Hepatocyte (in vitro differentiated cells): ENCODE results near the gene TCN1. TPM values are rescaled to one million over a fixed set of nuclear protein-coding genes. Genes with fewer than 3 reads are reported as not detected.

Experiments used
- DNase-seq: peaks from one replicate; pipeline ENCODE4 v3.0.0-alpha.2; 2016; ENCODE audit warnings: low spot score
- H2AFZ ChIP-seq: fragments of 200-600 bp; sonication (generic); 2 replicates; pipeline ENCODE4 v1.6.0; 2016; ENCODE audit warnings: antibody characterized with exemption, mild to moderate bottlenecking
- H3K27ac ChIP-seq: fragments of 200-600 bp; sonication (generic); 2 replicates; pipeline ENCODE4 v1.5.1; 2016; ENCODE audit warnings: mild to moderate bottlenecking
- H3K27me3 ChIP-seq: fragments of 200-600 bp; sonication (generic); 2 replicates; pipeline ENCODE4 v1.6.1; 2016
- H3K36me3 ChIP-seq: fragments of 200-600 bp; sonication (generic); replicated peaks from 2 replicates; pipeline ENCODE4 v1.5.1; 2016; ENCODE audit warnings: low read depth; ENCODE audit not compliant: insufficient read depth
- H3K4me1 ChIP-seq: fragments of 200-600 bp; sonication (generic); 2 replicates; pipeline ENCODE4 v1.5.1; 2016; ENCODE audit warnings: mild to moderate bottlenecking, moderate library complexity; ENCODE audit not compliant: insufficient read depth
- H3K4me2 ChIP-seq: fragments of 200-600 bp; sonication (generic); 2 replicates; pipeline ENCODE4 v1.6.0; 2016
- H3K4me3 ChIP-seq: fragments of 200-600 bp; sonication (generic); 2 replicates; pipeline ENCODE4 v1.5.1; 2016; ENCODE audit warnings: mild to moderate bottlenecking
- H3K79me2 ChIP-seq: fragments of 200-600 bp; sonication (generic); 2 replicates; pipeline ENCODE4 v1.6.0; 2017; ENCODE audit warnings: mild to moderate bottlenecking
- H3K9me2 ChIP-seq: fragments of 200-600 bp; sonication (generic); replicated peaks from 2 replicates; pipeline ENCODE4 v1.6.0; 2017; ENCODE audit warnings: mild to moderate bottlenecking; ENCODE audit not compliant: insufficient read depth
- H3K9me3 ChIP-seq: fragments of 200-600 bp; sonication (generic); 2 replicates; pipeline ENCODE4 v1.5.1; 2016; ENCODE audit warnings: low read depth, mild to moderate bottlenecking
- H4K20me1 ChIP-seq: fragments of 200-600 bp; sonication (generic); 2 replicates; pipeline ENCODE4 v1.6.0; 2016; ENCODE audit warnings: mild to moderate bottlenecking; ENCODE audit not compliant: insufficient read depth, poor library complexity, severe bottlenecking
- CTCF ChIP-seq: fragments of 200-600 bp; sonication (generic); IDR thresholded peaks from 2 replicates; pipeline ENCODE4 v1.5.1; 2016; ENCODE audit warnings: antibody characterized with exemption, mild to moderate bottlenecking; ENCODE audit not compliant: poor library complexity
- EZH2 ChIP-seq: fragments of 200-600 bp; sonication (generic); IDR thresholded peaks from 2 replicates; pipeline ENCODE4 v1.6.1; 2016; ENCODE audit warnings: antibody characterized with exemption, mild to moderate bottlenecking, borderline replicate concordance
- EZH2phosphoT487 ChIP-seq: fragments of 200-600 bp; sonication (generic); IDR thresholded peaks from one replicate; pipeline ENCODE4 v1.6.1; 2018; ENCODE audit warnings: antibody characterized with exemption, mild to moderate bottlenecking, low read depth, moderate library complexity; ENCODE audit not compliant: unreplicated experiment, severe bottlenecking
- WGBS: methylation state at CpG from one replicate; pipeline ENCODE4 v1.1.6; 2016; ENCODE audit warnings: low lambda C conversion rate; ENCODE audit errors: missing lambda C conversion rate; 5-methylcytosine and 5-hydroxymethylcytosine counted together
- polyA plus RNA-seq: library from polyadenylated mRNA; unstranded; fragments of >200 nt; fragmentation: Nextera tagmentation; extraction: Ambion mirVana; gene quantifications from 2 replicates; pipeline ENCODE4 v1.2.1, GENCODE V29; 2016
- total RNA-seq: library from RNA; depleted of rRNA; stranded (reverse); fragments of >200 nt; gene quantifications from 2 replicates; pipeline ENCODE4 v1.2.3, GENCODE V29; 2014

TCN1 gene
- total and polyA plus RNA-seq, 2 experiments from 2014 or later = 28.2 to 35.6 TPM

DNA sequence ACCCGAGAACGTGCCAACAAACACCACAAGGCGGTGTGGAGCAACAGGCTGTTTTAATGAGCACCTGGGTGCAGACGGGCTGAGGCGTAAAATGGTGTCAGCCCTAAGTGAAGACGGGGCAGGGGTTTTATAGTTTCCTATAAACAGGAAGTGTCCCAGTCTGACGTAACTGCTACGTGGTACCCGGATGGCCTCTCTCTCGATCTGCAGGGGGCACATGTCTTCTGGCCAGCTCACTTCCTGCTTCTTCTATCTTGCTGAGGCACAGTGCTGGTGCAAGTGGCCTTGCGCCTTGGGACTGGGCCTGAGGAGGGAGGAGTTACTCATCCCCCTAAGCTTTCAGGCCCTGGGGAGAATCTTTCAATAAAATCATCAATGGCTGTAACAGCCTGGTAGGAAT, 33.2 kb upstream of the TCN1 start:
- H3K4me2 ChIP-seq = no peak overlapping the region
- DNase-seq = no peak
- H4K20me1 ChIP-seq = no peaks in the 10 kb centered on the region
- H3K9me3 ChIP-seq = no peaks in the 10 kb centered on the region
- no peaks in the 10 kb centered on the region for H3K79me2 ChIP-seq
- no peak for TF ChIP-seq EZH2phosphoT487
- no peak for TF ChIP-seq CTCF
- TF ChIP-seq EZH2 = no peak
- no peak overlapping the region for H3K27ac ChIP-seq
- H2AFZ ChIP-seq = no peak overlapping the region
- no peaks in the 10 kb centered on the region for H3K27me3 ChIP-seq
- no peaks in the 10 kb centered on the region for H3K9me2 ChIP-seq
- H3K4me3 ChIP-seq = no peak overlapping the region
- no peaks in the 10 kb centered on the region for H3K4me1 ChIP-seq
- no peaks in the 10 kb centered on the region for H3K36me3 ChIP-seq
- 78% methylated on average over 11 of the region's 11 CpGs for WGBS

DNA sequence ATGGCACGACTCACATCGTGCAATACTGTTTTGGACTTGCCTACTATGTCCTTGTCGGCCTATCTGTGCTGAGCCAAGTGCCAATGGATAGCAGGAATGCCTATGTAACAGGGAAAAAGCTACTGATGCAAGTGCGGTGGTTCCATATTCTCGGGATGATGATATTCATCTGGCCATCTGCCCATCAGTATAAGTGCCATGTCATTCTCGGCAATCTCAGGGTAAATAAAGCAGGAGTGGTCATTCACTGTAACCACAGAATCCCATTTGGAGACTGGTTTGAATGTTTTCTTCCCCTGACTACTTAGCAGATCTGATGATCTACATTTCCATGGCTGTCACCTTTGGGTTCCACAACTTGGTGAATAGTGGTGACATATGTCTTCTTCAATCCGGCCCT, 32.4 kb upstream of the TCN1 start:
- no peak overlapping the region for H2AFZ ChIP-seq
- no peaks in the 10 kb centered on the region for H3K9me3 ChIP-seq
- WGBS = 94% methylated on average over 7 of the region's 7 CpGs
- no peaks in the 10 kb centered on the region for H3K4me1 ChIP-seq
- H3K36me3 ChIP-seq = no peaks in the 10 kb centered on the region
- no peaks in the 10 kb centered on the region for H3K27me3 ChIP-seq
- H4K20me1 ChIP-seq = no peaks in the 10 kb centered on the region
- TF ChIP-seq EZH2 (no peak), CTCF (no peak), EZH2phosphoT487 (no peak)
- no peak overlapping the region for H3K4me3 ChIP-seq
- no peak overlapping the region for H3K27ac ChIP-seq
- no peak overlapping the region for H3K4me2 ChIP-seq
- no peak for DNase-seq
- H3K9me2 ChIP-seq = no peaks in the 10 kb centered on the region
- no peaks in the 10 kb centered on the region for H3K79me2 ChIP-seq

DNA sequence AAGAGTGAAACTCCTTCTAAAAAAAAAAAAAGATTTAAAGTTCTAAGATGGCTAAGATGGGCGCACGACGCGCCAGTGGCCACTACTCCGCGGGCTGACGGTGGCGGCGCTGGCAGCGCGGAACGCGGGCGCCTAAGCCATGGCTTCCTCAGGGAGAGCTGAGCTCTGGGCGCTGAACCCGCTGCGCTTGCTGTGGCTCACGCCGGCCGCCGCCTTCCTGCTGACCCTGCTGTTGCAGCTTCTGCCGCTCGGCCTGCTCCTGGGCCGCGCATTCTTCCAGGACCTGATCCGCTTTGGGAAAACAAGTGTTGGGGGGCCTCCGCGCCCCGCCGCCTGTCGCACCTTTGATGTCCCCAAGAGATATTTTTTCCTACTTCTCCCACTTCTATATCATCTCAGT, 31.8 kb upstream of the TCN1 start:
- no peaks in the 10 kb centered on the region for H3K36me3 ChIP-seq
- no peak for TF ChIP-seq EZH2phosphoT487
- TF ChIP-seq CTCF = no peak
- TF ChIP-seq EZH2 = no peak

DNA sequence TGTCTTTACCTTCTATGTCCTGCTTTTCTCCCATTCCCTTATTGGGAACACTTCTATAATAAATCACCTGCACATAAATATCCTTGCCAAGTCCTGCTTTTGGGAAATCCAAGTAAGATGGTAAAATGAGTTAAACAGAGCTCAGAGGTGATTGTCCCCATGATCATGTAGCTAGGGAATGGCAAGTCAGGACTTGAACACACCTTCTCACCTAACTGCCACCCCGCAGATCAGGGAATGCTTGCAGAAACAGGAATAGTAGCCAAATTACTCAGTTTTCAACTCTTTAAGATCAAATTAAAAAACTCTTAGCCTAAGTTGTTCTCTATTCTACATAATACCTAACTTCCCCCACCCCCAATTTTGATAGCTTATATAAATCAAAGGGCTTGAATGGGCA, 28.3 kb upstream of the TCN1 start:
- Histone ChIP-seq H3K4me2 (no peak overlapping the region), H2AFZ (no peak overlapping the region), H3K27me3 (no peaks in the 10 kb centered on the region), H3K79me2 (no peaks in the 10 kb centered on the region), H3K9me3 (no peaks in the 10 kb centered on the region), H3K9me2 (no peaks in the 10 kb centered on the region), H3K36me3 (no peaks in the 10 kb centered on the region), H3K4me3 (no peak overlapping the region), H3K27ac (no peak overlapping the region), H3K4me1 (no peaks in the 10 kb centered on the region), H4K20me1 (no peaks in the 10 kb centered on the region)
- no peak for DNase-seq
- 90% methylated on average over 1 of the region's 1 CpG for WGBS
- TF ChIP-seq CTCF (no peak), EZH2 (no peak), EZH2phosphoT487 (no peak)

More for the DNA sequence above, 31.8 kb upstream of the TCN1 start:
- H3K4me1 ChIP-seq = no peaks in the 10 kb centered on the region
- H3K27ac ChIP-seq = no peak overlapping the region
- no peaks in the 10 kb centered on the region for H3K27me3 ChIP-seq
- no peak overlapping the region for H3K4me2 ChIP-seq
- no peaks in the 10 kb centered on the region for H4K20me1 ChIP-seq
- H3K9me2 ChIP-seq = no peaks in the 10 kb centered on the region
- no peaks in the 10 kb centered on the region for H3K9me3 ChIP-seq
- no peak overlapping the region for H2AFZ ChIP-seq
- no peak overlapping the region for H3K4me3 ChIP-seq
- no peaks in the 10 kb centered on the region for H3K79me2 ChIP-seq
- 98% methylated on average over 31 of the region's 31 CpGs for WGBS
- DNase-seq = no peak
